Osteocyte (in vitro differentiated cells): Measurements from ENCODE around the gene OR12D3. TPM values are rescaled to one million over a fixed set of nuclear protein-coding genes. Genes with fewer than 3 reads are reported as not detected.

Source experiments
- DNase-seq: peaks from one replicate; pipeline ENCODE4 v3.0.0; 2021; ENCODE audit warnings: mixed read lengths; ENCODE audit not compliant: unreplicated experiment; ENCODE audit errors: extremely low spot score
- H3K27ac Mint-ChIP-seq: one replicate; pipeline ENCODE4 v1.8.0; 2021; ENCODE audit warnings: mild to moderate bottlenecking, mixed read lengths; ENCODE audit not compliant: unreplicated experiment
- H3K27me3 Mint-ChIP-seq: one replicate; pipeline ENCODE4 v1.8.0; 2021; ENCODE audit warnings: mixed read lengths; ENCODE audit not compliant: unreplicated experiment
- H3K36me3 Mint-ChIP-seq: one replicate; pipeline ENCODE4 v1.8.0; 2021; ENCODE audit warnings: mixed read lengths; ENCODE audit not compliant: unreplicated experiment
- H3K4me1 Mint-ChIP-seq: one replicate; pipeline ENCODE4 v1.8.0; 2021; ENCODE audit warnings: mixed read lengths; ENCODE audit not compliant: unreplicated experiment
- H3K4me3 Mint-ChIP-seq: one replicate; pipeline ENCODE4 v1.8.0; 2021; ENCODE audit warnings: mild to moderate bottlenecking, moderate library complexity, mixed read lengths; ENCODE audit not compliant: unreplicated experiment
- H3K9me3 Mint-ChIP-seq: one replicate; pipeline ENCODE4 v1.8.0; 2021; ENCODE audit warnings: mixed read lengths; ENCODE audit not compliant: unreplicated experiment
- CTCF ChIP-seq: fragments of 200-600 bp; sonication (generic); IDR thresholded peaks from 2 replicates; pipeline ENCODE4 v1.5.0; 2021; ENCODE audit warnings: antibody characterized with exemption, mild to moderate bottlenecking, moderate library complexity
- long read RNA-seq: library from polyadenylated mRNA; unstranded; transcript quantifications from one replicate; pipeline ENCODE4 v2.0.0, GENCODE V29; 2021
- total RNA-seq: library from RNA; stranded (reverse); gene quantifications from 2 replicates; pipeline ENCODE4 v1.2.1, GENCODE V29; 2021

OR12D3 gene, protein sequence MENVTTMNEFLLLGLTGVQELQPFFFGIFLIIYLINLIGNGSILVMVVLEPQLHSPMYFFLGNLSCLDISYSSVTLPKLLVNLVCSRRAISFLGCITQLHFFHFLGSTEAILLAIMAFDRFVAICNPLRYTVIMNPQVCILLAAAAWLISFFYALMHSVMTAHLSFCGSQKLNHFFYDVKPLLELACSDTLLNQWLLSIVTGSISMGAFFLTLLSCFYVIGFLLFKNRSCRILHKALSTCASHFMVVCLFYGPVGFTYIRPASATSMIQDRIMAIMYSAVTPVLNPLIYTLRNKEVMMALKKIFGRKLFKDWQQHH
- total RNA-seq, result not detected in 2 replicates
- long read RNA-seq, result 0 reads

GRCh38 chr6:29375191-29375590 is at the start of gene OR12D3:
Gene OR12D3, minus strand, starts transcription at chr6:29375291. Its CDS starts 4 bp downstream, at chr6:29375287.
- no peak for DNase-seq
- Mint-ChIP-seq H3K27me3 (peaks cover 3% of the 10 kb centered on the region), H3K4me1 (no peaks in the 10 kb centered on the region), H3K36me3 (no peaks in the 10 kb centered on the region), H3K4me3 (no peak within 1 kb of the TSS), H3K9me3 (no peaks in the 10 kb centered on the region), H3K27ac (no peak within 1 kb of the TSS)
- TF ChIP-seq CTCF, result no peak

DNA sequence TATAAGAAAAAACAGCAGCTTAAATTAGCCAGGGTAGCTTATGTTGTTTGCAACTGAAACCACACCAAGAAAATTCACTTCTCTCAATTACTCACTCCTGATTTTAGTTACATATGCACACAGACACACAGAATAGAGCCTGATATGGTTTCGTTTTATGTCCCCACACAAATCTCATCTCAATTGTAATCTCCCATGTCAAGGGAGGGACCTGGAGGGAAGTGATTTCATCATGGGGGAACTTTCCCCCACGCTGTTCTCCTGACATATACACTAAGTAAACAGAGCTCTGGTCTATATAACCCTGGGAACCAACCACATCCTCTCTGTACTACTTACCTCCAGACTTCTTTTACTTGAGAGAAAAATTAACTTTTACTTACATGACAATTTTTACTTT is 49.5 kb upstream of the OR12D3 start:
- Mint-ChIP-seq H3K27ac (no peak overlapping the region), H3K4me1 (no peaks in the 10 kb centered on the region), H3K27me3 (no peaks in the 10 kb centered on the region), H3K9me3 (no peaks in the 10 kb centered on the region), H3K36me3 (no peaks in the 10 kb centered on the region), H3K4me3 (no peak overlapping the region)
- no peak for TF ChIP-seq CTCF
- DNase-seq, result no peak

DNA sequence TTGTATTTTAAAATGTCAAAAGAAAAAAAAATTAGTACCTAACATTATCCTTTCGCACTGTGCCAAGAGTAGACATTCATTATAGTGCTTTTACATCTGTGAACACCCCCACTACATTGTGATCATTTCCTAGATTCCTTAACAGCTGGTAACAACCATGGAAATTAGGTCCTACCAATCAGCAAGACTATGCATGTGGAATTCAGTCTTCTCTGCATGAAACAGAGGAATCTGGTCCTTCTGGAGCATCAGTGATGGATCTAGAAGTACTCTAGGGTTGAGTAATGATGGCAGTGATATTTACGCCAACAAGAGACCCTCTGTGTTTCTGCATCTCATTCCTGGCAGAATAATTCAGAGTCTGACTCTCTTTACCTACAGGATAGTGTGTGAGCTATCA is 49.1 kb upstream of the OR12D3 start:
- no peak overlapping the region for H3K4me3 Mint-ChIP-seq
- no peaks in the 10 kb centered on the region for H3K27me3 Mint-ChIP-seq
- H3K36me3 Mint-ChIP-seq, result no peaks in the 10 kb centered on the region
- no peaks in the 10 kb centered on the region for H3K9me3 Mint-ChIP-seq
- DNase-seq, result no peak
- H3K4me1 Mint-ChIP-seq, result no peaks in the 10 kb centered on the region
- no peak overlapping the region for H3K27ac Mint-ChIP-seq
- no peak for TF ChIP-seq CTCF

GRCh38 chr6:29419516-29419915 is 44.4 kb upstream of the OR12D3 start:
- Mint-ChIP-seq H3K9me3 (no peaks in the 10 kb centered on the region), H3K4me3 (no peak overlapping the region), H3K27ac (no peak overlapping the region), H3K36me3 (no peaks in the 10 kb centered on the region), H3K4me1 (no peaks in the 10 kb centered on the region), H3K27me3 (peaks cover 5% of the 10 kb centered on the region)
- DNase-seq, result no peak
- TF ChIP-seq CTCF, result no peak

DNA sequence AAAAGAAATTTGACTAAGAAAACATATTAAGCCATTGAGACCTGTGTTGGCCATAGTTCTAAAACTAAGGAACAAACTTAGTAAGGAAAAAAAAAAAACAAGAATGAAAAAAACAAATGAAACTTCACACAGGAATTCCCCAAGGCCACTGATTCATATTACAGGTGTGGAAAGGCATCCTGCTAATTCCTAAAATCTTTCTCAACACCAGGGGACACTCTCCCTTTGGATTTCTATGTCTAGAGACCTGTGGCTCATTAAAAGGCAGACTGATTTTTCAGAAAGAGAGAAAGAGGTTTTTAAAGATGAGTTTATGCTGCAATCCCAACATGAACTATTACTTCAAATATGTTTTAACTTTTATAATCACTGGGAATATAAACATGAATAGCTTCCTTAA is 39.5 kb upstream of the OR12D3 start, which contains the start of gene OR12D1:
Gene OR12D1 (plus strand): TSS at position 341 of the 400 bp plus-strand sequence.
- no peaks in the 10 kb centered on the region for H3K4me1 Mint-ChIP-seq
- H3K4me3 Mint-ChIP-seq, result no peak within 1 kb of the TSS
- peaks cover 5% of the 10 kb centered on the region for H3K27me3 Mint-ChIP-seq
- no peak within 1 kb of the TSS for H3K27ac Mint-ChIP-seq
- no peaks in the 10 kb centered on the region for H3K36me3 Mint-ChIP-seq
- no peak for TF ChIP-seq CTCF
- H3K9me3 Mint-ChIP-seq, result peaks cover 19% of the 10 kb centered on the region
- no peak for DNase-seq
